GM19452 (cell line): ENCODE measurements around the gene FOXO4.

Experiments used
- ATAC-seq: cut with Tn5 transposase; IDR thresholded peaks from one replicate; pipeline ENCODE4 v1.9.1; 2021; ENCODE audit not compliant: unreplicated experiment

Gene FOXO4

GRCh38 chrX:71131510-71131909, 35.9 kb downstream of the FOXO4 start:
- no peak for ATAC-seq

GRCh38 chrX:71140440-71140839, 44.8 kb downstream of the FOXO4 start:
- no peak for ATAC-seq

GRCh38 chrX:71143508-71143907, 47.9 kb downstream of the FOXO4 start:
- ATAC-seq = no peak

- no peak for ATAC-seq
Measured at GRCh38 chrX:71144651-71145050, 49.0 kb downstream of the FOXO4 start, which contains the start of gene NLGN3. NLGN3 (plus strand) TSS chrX:71144841; CDS start chrX:71147750, 2,909 bp downstream.

- no peak for ATAC-seq
Measured at GRCh38 chrX:71147496-71148277, 52.0 kb downstream of the FOXO4 start.

- ATAC-seq = no peak
Measured at GRCh38 chrX:71148278-71148663, 52.6 kb downstream of the FOXO4 start.

- ATAC-seq = no peak
Measured at GRCh38 chrX:71151366-71151765, 55.7 kb downstream of the FOXO4 start.
